HTERT RPE-1 (cell line): ENCODE measurements around the gene TPD52L1.

ENCODE experiments used
- in situ Hi-C: fragments of 300-500 bp; cut with MboI; formaldehyde crosslinking; loops from 4 replicates; pipeline ENCODE4 v1.14.3; 2020; ENCODE audit warnings: low sequenced_read_pairs

TPD52L1 gene

DNA sequence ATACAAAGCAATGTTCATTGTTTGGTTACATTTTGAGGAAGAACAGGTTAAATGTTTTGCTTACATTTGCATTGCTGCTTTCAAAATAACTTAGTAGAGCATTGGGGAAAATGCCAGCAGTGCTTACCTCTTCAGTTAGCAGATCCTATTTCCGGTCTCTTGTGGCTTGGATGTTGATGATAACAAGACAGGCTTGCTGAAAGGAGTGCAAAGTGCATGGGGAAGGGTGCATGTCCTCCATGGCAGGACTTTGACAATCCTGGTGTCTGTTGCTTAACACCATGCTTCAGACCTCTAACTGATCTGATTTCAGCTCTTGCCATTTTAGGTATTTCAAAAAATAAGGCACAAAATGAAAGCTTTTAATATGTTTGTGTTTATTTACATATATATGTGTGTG is 21.1 kb downstream of the TPD52L1 start:
- in situ Hi-C loops = no loop called here

GRCh38 chr6:125175466-125176048 is 22.0 kb downstream of the TPD52L1 start:
- in situ Hi-C loops = no loop called here

GRCh38 chr6:125182237-125183008 is 28.9 kb downstream of the TPD52L1 start:
- in situ Hi-C loops = no loop called here

GRCh38 chr6:125183391-125183790 is 29.8 kb downstream of the TPD52L1 start:
- in situ Hi-C loops = no loop called here

GRCh38 chr6:125188037-125188436 is 34.5 kb downstream of the TPD52L1 start:
- in situ Hi-C loops = no loop called here

- in situ Hi-C loops = no loop called here
These were observed 35.1 kb downstream of the TPD52L1 start for GRCh38 chr6:125188594-125189203.

- in situ Hi-C loops = no loop called here
These were observed 35.9 kb downstream of the TPD52L1 start for GRCh38 chr6:125189494-125189893.

- in situ Hi-C loops = no loop called here
These were observed 37.1 kb downstream of the TPD52L1 start for GRCh38 chr6:125190667-125191066.

- in situ Hi-C loops = no loop called here
These were observed 38.5 kb downstream of the TPD52L1 start for GRCh38 chr6:125191916-125192609.

- in situ Hi-C loops = no loop called here
These were observed 39.0 kb downstream of the TPD52L1 start for GRCh38 chr6:125192610-125192930.

GRCh38 chr6:125193208-125193607 is 39.6 kb downstream of the TPD52L1 start:
- in situ Hi-C loops = no loop called here

DNA sequence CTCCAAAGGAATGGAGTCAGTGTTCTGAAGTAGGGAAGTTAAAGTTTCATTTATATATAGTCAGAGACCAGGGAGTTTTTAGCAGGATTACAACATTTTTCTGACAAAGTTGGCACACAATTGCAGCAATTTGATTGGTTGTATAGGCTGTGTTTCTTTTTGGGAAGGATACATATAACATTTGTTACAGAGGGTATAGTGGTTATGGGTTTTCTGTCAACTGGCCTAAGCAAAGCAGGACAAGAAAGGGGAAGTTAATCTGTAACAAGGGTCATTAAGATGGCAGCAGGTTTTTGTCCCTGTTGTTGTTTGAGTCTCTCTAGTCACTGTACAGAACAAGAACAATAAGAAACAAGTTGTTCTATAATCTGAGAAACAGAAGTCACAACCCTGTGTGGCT is 41.4 kb downstream of the TPD52L1 start:
- in situ Hi-C loops = no loop called here

GRCh38 chr6:125195526-125195925 is 42.0 kb downstream of the TPD52L1 start:
- in situ Hi-C loops = no loop called here

DNA sequence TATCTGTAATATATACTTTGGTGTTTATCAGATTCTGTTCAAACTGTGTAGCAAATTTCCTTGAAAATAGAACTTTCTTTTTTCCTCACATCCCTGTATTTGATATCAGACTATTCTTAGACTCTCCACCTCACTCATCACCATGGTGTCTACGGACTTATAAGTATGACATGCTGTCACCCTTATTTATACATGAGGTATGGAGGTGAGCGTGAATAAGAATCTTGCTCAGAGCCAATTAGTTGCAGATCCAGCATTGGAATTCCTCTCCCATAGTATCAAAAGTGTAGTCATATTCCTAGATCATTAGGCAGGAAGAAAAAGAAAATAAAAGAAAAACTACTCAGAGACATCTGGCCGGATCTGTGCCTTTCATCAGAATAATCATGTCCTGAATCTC is 43.0 kb downstream of the TPD52L1 start:
- in situ Hi-C loops = no loop called here

- in situ Hi-C loops = no loop called here
These were observed 44.3 kb downstream of the TPD52L1 start for GRCh38 chr6:125197795-125198269.

DNA sequence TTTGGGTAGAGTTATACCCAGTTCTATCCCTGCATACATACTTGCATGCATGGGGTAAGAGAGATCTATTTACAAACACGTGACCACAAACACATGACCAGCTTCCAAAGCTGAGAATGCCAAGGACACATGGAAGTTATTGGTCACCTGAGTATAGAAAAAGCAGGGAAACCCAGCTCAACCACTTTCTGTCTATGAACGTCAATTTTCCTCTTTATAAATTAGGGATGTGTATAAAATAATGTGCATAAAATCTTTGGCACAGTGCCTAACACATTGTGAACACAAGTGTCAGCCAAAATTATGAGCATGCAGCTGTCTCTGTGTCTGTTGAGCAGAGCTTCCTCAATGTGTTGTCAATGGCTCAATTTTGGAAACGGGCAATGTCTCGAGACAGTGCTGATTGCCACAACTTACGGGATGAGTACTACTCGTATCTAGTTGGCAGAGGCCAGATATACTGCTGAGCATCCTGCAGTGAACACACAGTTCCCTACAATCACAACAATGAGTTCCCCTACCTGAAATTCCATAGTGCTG is 44.9 kb downstream of the TPD52L1 start:
- in situ Hi-C loops = no loop called here

DNA sequence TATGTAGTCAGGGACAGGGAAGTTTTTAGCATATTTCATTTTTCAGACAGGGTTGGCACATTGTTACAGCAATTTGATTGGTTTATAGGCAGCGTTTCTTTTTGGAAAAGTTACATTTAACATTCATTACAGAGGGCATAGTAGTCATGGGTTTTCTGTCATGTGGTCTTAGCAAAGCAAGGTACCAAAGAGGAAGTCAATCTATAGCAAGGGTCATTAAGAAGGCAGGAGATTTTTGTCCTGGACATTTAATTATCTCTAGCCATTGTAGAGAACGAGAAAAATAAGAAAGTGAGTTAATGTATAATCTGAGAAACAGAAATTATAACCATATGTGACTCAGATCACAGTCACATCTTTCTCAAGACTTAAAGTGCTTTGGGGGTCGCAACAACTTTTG is 47.4 kb downstream of the TPD52L1 start:
- in situ Hi-C loops = no loop called here

GRCh38 chr6:125201961-125202729 is 48.6 kb downstream of the TPD52L1 start:
- in situ Hi-C loops = no loop called here

DNA sequence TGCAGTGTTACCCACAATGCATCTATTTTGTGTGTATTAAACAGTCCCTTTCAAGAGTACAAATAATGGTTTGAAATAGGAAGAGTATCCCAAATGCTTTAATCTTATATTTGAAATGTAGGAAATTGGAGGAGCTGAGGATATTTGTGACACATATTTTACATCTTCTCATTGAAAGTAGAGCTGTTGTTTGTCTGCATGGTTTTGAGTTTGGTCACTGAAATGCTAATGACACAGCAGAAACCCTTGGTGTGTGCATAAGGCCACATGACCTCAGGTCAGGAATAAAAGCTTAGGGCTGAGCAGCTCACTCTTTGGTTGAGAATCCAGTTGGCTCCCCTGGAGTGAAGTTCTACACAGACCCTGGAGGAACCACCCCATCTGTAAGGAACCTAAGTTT is 49.8 kb downstream of the TPD52L1 start:
- in situ Hi-C loops = no loop called here

GRCh38 chr6:125205931-125206330 is 52.4 kb downstream of the TPD52L1 start:
- in situ Hi-C loops = no loop called here

- in situ Hi-C loops = no loop called here
These were observed 52.8 kb downstream of the TPD52L1 start for GRCh38 chr6:125206389-125206788.
